RWPE1 (cell line): ENCODE measurements around the gene NECTIN3.

Experiments used
- CTCF ChIA-PET: fragments of 350-600 bp; sonication (Branson Sonifier 250); formaldehyde crosslinking; extraction: SDS; loops from one replicate; lab custom pipeline; 2021; lab: Yijun Ruan, JAX
- POLR2A ChIA-PET: fragments of 400-600 bp; formaldehyde crosslinking; extraction: SDS; loops from one replicate; lab custom pipeline; 2020; ENCODE audit warnings: antibody characterized with exemption; ENCODE audit not compliant: low non-redundant PET; lab: Yijun Ruan, JAX
- DNase-seq: peaks from one replicate; pipeline ENCODE4 v3.0.0; 2012; ENCODE audit warnings: low spot score
- H3K27ac ChIP-seq: fragments of 450-650 bp; 2 replicates; pipeline ENCODE4 v1.5.1; 2017
- TF ChIP-seq, protein P1 (sequence below): fragments of 450-650 bp; conservative IDR thresholded peaks from 2 replicates; pipeline ENCODE4 v1.5.1; 2017; ENCODE audit warnings: low read depth, mild to moderate bottlenecking

NECTIN3 gene

DNA sequence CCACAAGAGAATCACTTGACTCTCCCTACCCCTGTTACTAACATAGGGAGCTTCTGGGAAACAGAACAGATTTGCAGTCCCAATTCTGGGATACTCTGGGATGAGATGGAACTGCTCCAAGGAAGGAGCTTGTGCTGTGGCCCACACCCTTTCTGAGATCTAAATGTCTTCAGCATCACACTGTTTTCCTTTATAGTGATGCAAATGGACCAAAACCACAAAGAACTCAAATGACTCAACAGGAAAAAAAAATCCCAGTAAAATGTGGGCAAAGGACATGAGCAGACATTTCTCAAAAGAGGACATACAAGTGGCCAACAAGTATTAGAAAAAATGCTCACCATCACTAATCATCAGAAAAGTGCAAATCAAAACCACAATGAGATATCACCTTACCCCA lies 155.6 kb downstream of the NECTIN3 start:
- CTCF ChIA-PET = no interaction called here
- H3K27ac ChIP-seq = no peak overlapping the region

DNA sequence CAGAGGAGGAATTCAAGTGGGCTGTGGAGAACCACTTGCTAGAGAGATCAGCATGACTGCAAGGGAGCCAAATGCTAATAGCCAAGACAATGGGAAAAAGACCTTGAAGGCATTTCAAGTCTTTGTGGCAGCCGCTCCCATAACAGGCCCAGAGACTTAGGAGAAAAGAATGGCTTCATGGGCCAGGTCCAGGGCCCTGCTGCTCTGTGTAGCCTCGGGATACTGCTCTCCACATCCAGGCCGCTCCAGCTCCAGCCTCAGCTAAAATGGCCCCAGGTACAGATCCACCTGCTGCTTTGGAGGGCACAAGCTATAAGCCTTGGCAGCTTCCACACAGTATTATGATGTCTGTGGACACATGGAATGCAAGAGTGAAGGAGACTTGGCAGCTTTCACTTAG lies 157.7 kb downstream of the NECTIN3 start:
- no peak overlapping the region for H3K27ac ChIP-seq
- POLR2A ChIA-PET = no interaction called here
- DNase-seq = no peak
- TF ChIP-seq, protein P1, sequence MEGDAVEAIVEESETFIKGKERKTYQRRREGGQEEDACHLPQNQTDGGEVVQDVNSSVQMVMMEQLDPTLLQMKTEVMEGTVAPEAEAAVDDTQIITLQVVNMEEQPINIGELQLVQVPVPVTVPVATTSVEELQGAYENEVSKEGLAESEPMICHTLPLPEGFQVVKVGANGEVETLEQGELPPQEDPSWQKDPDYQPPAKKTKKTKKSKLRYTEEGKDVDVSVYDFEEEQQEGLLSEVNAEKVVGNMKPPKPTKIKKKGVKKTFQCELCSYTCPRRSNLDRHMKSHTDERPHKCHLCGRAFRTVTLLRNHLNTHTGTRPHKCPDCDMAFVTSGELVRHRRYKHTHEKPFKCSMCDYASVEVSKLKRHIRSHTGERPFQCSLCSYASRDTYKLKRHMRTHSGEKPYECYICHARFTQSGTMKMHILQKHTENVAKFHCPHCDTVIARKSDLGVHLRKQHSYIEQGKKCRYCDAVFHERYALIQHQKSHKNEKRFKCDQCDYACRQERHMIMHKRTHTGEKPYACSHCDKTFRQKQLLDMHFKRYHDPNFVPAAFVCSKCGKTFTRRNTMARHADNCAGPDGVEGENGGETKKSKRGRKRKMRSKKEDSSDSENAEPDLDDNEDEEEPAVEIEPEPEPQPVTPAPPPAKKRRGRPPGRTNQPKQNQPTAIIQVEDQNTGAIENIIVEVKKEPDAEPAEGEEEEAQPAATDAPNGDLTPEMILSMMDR = no peak
- CTCF ChIA-PET = no interaction called here

More for the DNA sequence above, 155.6 kb downstream of the NECTIN3 start:
- DNase-seq = no peak
- TF ChIP-seq, protein P1 = no peak
- POLR2A ChIA-PET = no interaction called here

- no peak for DNase-seq
- POLR2A ChIA-PET = no interaction called here
- TF ChIP-seq, protein P1 = no peak
- no peak overlapping the region for H3K27ac ChIP-seq
- CTCF ChIA-PET = interaction anchor here (0.6 kb wide), 1 partner anchor 264 kb away, joined by 5 read pairs; no protein-coding TSS in a partner anchor
Measured at GRCh38 chr3:111236836-111237713, 165.5 kb downstream of the NECTIN3 start.

DNA sequence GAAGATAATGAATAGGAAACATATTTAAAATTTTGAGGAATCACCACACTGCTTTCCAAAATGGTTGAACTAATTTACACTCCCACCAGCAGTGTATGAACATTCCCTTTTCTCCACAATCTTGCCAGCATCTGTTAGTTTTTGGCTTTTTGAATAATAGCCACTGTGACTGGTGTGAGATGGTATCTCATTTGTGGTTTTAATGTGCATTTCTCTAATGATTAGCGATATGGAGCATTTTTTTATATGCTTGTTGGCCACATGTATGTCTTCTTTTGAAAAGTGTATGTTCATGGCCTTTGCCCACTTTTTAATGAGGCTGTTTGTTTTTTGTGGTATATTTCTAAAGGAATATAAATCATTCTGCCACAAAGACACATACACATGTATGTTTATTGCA lies 166.3 kb downstream of the NECTIN3 start:
- H3K27ac ChIP-seq = no peak overlapping the region
- ChIA-PET POLR2A (no interaction called here), CTCF (no interaction called here)
- no peak for DNase-seq
- TF ChIP-seq, protein P1 = no peak

- CTCF ChIA-PET = no interaction called here
- no peak for DNase-seq
- TF ChIP-seq, protein P1 = no peak
Measured at GRCh38 chr3:111238885-111239284, 167.3 kb downstream of the NECTIN3 start.

DNA sequence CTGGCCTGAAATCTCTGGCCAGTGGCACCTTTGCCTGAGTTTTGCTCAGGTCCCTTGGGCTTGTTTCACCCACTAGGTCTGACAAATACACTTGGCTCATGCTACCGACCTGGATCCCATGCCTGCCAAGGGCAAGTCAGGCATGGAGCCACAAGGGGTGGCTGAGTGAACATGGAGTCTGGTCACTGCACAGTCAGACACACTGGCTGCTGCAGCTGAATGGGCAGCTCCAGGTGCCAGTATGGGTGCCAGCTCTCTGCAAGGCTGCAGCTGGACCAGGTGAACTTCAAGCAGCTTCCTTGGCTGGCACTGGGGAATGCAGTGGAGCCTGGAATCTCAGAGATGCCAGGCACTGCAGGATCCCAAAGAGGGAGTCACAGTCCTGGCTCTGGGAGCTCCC lies 170.3 kb downstream of the NECTIN3 start:
- ChIA-PET POLR2A (no interaction called here), CTCF (no interaction called here)
- no peak overlapping the region for H3K27ac ChIP-seq
- TF ChIP-seq, protein P1 = no peak
- DNase-seq = no peak

More at GRCh38 chr3:111238885-111239284, 167.3 kb downstream of the NECTIN3 start:
- POLR2A ChIA-PET = no interaction called here
- no peak overlapping the region for H3K27ac ChIP-seq
